ENCODE data around the gene DOK1. TPM values are rescaled to one million over a fixed set of nuclear protein-coding genes. Genes with fewer than 3 reads are reported as not detected.

Gene DOK1
- total RNA-seq, 4 donors from 2014 or later: 14.5 to 38.0 (median 26.3) TPM

GRCh38 chr2:74524955-74525716, 29.4 kb upstream of the DOK1 start:
- no peaks in the 10 kb centered on the region for H3K9me3 ChIP-seq
- no peaks in the 10 kb centered on the region for H3K27me3 ChIP-seq
- no peak for DNase-seq
- peaks cover 0 to 23% (median 0%) of the 10 kb centered on the region in 3 donors for H3K36me3 ChIP-seq
- H3K4me3 ChIP-seq: peak overlapping the region in 3 of 4 donors; percentile 17 to 55 (median 43)
- TF ChIP-seq, protein P1, sequence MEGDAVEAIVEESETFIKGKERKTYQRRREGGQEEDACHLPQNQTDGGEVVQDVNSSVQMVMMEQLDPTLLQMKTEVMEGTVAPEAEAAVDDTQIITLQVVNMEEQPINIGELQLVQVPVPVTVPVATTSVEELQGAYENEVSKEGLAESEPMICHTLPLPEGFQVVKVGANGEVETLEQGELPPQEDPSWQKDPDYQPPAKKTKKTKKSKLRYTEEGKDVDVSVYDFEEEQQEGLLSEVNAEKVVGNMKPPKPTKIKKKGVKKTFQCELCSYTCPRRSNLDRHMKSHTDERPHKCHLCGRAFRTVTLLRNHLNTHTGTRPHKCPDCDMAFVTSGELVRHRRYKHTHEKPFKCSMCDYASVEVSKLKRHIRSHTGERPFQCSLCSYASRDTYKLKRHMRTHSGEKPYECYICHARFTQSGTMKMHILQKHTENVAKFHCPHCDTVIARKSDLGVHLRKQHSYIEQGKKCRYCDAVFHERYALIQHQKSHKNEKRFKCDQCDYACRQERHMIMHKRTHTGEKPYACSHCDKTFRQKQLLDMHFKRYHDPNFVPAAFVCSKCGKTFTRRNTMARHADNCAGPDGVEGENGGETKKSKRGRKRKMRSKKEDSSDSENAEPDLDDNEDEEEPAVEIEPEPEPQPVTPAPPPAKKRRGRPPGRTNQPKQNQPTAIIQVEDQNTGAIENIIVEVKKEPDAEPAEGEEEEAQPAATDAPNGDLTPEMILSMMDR (IDR thresholded peaks at IDR 0.05): no peak
- no peak for TF ChIP-seq POLR2A (IDR thresholded peaks at IDR 0.05)
- peak overlapping the region in 3 of 4 donors; percentile 55 to 69 (median 64) for H3K27ac ChIP-seq
- peaks cover 0 to 11% (median 8%) of the 10 kb centered on the region in 4 donors for H3K4me1 ChIP-seq

DNA sequence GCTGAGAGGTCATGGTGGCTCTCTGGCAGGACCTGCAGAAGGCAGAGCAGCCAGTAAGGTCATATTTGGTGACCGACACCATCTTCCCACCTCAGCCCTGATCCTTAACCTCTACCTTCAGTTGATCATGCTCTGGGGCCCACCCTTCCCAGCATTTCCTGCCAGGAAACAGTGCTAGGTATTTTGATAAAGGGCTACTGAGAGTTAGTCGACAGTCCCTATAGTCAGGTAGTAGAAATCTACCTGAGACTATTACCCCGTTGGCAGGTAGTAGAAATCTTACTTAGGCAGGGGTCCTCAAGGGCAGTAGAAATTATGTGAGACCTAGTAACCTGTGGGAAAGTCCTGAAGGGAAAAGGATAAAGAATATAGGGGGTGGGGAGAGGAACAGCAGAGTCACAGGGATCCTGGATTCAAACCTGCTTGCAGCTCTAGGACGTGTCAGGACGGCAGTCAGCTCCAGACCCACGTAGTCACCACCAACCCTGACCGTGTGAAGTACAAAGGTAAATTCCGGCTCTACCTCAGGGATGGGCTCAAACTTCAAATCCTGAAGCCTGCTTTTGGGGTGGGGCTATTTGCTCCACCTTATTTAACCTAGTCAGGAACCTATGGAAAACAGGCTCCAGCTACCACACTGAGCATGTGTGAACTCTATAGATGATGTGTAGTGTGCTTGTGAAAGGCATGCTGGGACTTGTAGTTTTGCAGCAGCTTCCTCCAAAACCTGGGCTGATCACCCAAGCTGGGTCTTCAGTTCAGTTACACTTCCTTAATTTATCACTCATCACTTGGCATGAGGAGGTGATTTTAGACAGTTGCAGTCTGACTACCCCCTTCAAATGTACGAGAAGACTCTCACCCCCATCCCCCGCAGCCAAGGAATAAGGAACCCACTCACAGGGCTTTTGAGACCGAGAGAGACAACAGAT, 28.5 kb upstream of the DOK1 start, which contains the start of gene DQX1:
Gene DQX1 (minus strand): TSS at position 515 of the 932 bp plus-strand sequence. CDS start 502 bp downstream, at position 13.
- Histone ChIP-seq H3K4me3 (peak within 1 kb of the TSS in 3 of 4 donors; percentile 17 to 55 (median 43)), H3K27ac (peak within 1 kb of the TSS in 3 of 4 donors; percentile 55 to 69 (median 64))
- DNase-seq: peak in 2 of 3 donors; percentile 35 to 82

GRCh38 chr2:74526649-74527230, 27.8 kb upstream of the DOK1 start:
- no peaks in the 10 kb centered on the region for H3K9me3 ChIP-seq
- DNase-seq: no peak
- peaks cover 0 to 19% (median 0%) of the 10 kb centered on the region in 3 donors for H3K36me3 ChIP-seq
- no peak overlapping the region for H3K4me3 ChIP-seq
- TF ChIP-seq, protein P1 (IDR thresholded peaks at IDR 0.05): no peak
- no peak for TF ChIP-seq POLR2A (IDR thresholded peaks at IDR 0.05)
- H3K4me1 ChIP-seq: peaks cover 0 to 22% (median 11%) of the 10 kb centered on the region in 4 donors
- H3K27me3 ChIP-seq: no peaks in the 10 kb centered on the region
- no peak overlapping the region for H3K27ac ChIP-seq

More for the DNA sequence above, 28.5 kb upstream of the DOK1 start, which contains the start of gene DQX1:
- no peaks in the 10 kb centered on the region for H3K27me3 ChIP-seq
- peaks cover 0 to 19% (median 0%) of the 10 kb centered on the region in 3 donors for H3K36me3 ChIP-seq
- TF ChIP-seq, protein P1 (IDR thresholded peaks at IDR 0.05): no peak
- peak; percentile 68 to 88 for TF ChIP-seq POLR2A (IDR thresholded peaks at IDR 0.05)
- H3K9me3 ChIP-seq: no peaks in the 10 kb centered on the region
- H3K4me1 ChIP-seq: peaks cover 0 to 16% (median 9%) of the 10 kb centered on the region in 4 donors

DNA sequence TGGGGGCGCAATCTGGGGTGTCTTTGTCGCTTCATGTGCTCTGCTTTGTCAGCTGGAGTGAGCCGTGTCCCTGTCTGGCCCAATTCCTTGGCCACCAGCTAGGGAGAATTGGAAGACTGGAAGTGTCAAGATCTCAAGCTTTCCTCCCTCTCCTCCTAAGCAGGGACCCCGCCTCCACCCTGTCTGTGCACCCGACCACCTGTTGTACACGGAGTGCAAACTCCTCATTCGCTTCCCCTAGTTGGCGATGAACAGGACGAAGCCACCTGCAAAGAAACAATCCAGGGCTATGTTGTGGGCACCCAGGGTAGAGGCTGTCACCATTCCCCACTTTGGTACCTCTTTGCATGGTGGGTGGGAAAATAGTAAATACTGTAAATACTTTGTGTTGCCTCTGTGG, 26.8 kb upstream of the DOK1 start:
- H3K36me3 ChIP-seq: peaks cover 0 to 20% (median 0%) of the 10 kb centered on the region in 3 donors
- no peak overlapping the region for H3K4me3 ChIP-seq
- no peak overlapping the region for H3K27ac ChIP-seq
- peaks cover 0 to 22% (median 11%) of the 10 kb centered on the region in 4 donors for H3K4me1 ChIP-seq
- H3K27me3 ChIP-seq: no peaks in the 10 kb centered on the region
- H3K9me3 ChIP-seq: no peaks in the 10 kb centered on the region
- no peak for DNase-seq
- TF ChIP-seq, protein P1 (IDR thresholded peaks at IDR 0.05): no peak
- no peak for TF ChIP-seq POLR2A (IDR thresholded peaks at IDR 0.05)

Data from Peyer's patch (tissue), 4 donors.